Erythroblast (primary cell): ENCODE data around the gene BRF1.

ENCODE experiments used
- DNase-seq, 2 experiments: peaks; one replicate each; lab custom pipeline; 2025; lab: John Stamatoyannopoulos, UW
- GATA1 ChIP-seq: IDR thresholded peaks from 2 replicates; pipeline ENCODE4 v1.6.1; 2011; ENCODE audit warnings: low read depth, mild to moderate bottlenecking, control low read depth, low read length, moderate library complexity
- POLR2A ChIP-seq: IDR thresholded peaks from 2 replicates; pipeline ENCODE4 v1.6.1; 2011; ENCODE audit warnings: mild to moderate bottlenecking, low read length

BRF1 gene

DNA sequence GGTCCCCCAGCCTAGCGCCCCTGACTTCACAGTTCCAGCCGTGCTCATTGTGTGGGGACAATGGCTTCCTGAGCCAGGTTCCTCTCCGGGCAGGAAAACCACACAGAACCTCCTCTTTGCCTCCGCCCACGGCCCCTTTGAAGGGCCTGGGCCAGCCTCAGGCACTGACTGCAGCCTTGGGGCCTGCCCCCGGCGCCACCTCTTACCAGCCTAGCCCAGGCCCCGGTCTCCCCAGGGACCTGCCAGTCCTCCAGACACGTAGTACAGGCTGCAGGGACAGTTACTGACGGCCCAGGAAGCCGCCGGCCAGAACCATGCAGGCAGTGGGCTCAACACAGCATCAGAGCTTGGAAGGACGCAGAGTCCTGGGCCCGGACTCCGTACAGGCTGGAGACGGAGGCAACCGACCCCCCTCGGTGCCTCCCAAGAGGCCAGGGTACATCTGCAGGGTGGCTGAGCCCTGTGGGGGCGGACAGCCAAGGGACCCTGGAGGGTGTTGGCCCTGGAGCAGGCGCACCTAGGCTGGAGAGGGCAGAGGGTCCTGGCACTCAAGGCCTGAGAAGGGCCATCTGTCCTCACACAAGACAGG lies 98.8 kb downstream of the BRF1 start:
- DNase-seq, result no peak
- no peak for TF ChIP-seq POLR2A
- TF ChIP-seq GATA1, result no peak

DNA sequence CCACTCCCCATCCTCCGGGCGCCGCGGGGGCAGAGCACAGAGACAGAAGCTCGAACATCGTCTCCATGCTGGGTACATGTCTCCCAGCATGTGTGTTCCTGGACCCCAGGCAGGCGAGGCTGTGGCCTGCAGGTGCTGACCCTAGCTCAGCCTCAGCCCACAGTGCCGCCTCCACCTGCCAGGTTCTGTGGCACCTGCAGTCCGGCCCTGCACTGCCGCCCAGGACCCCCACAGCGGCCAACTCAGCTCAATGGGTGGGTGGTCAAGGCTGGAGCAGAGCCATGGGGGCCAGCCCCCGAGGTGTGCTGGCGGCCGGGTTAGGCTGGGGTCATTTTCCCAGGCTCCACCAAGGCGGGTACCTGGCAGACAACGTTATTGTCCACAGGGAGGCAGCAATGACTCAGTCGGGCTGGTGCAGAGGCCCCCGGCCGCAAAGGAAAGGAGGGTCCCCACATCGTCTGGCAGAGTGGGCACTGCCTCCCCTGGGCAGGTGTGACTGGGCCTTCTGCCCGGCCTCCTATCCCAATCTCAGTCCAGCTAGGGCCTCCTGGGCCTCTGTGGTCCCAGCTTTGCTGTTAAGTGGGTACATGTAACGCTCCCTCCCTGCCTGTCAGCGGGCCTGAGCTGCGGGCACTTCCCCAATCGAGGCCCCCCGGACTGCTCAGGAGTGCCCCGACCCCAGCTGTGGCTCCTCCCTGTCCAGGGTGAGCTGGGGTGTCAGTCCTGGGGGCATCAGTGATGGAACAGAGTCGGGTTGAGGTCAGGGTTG lies 99.5 kb downstream of the BRF1 start:
- DNase-seq, result no peak
- TF ChIP-seq POLR2A, result no peak
- TF ChIP-seq GATA1, result no peak

GRCh38 chr14:105200641-105201040 lies 100.2 kb downstream of the BRF1 start:
- no peak for DNase-seq
- TF ChIP-seq GATA1 (no peak), POLR2A (no peak)

DNA sequence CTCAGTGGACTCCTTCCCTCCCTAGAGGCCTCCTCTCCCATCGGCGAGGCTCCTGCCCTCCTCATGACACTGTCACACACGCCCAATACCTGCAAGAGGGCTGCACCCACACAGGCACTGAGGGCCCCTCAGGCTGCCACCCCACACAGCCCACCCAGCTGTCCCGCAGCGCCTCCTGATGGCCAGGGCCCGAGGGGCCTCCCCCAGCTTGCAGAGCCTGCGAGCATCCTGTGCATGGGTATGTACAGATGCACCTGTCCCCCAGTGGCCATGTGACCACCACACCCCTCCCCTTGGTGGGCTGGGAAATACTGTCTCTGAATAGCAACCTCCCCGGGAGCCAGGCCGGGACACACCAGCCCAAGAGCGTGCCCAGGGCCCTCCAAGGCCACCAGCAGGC lies 100.7 kb downstream of the BRF1 start:
- no peak for DNase-seq

DNA sequence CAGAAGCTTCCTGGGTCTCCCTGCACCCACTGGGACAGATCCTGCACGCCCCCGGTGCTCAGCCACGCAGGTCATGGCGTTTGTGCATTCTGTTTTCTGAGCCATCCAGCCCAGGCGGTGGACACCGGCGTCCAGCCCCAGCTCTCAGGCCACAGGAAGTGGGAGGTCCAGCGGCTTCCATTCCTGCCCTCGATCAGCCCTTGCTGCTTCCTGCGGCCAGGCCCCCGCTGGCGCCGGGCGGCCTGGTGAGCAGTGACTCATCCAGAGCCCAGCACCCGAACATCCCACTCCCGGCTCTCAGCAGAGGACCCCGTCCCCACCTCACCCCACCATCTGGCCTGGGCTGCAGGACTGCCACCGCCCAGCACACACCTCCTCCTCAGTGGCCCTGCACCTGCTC lies 101.7 kb downstream of the BRF1 start:
- DNase-seq, result no peak
- no peak for TF ChIP-seq POLR2A
- TF ChIP-seq GATA1, result no peak

More for the DNA sequence above, 100.7 kb downstream of the BRF1 start:
- TF ChIP-seq POLR2A (no peak), GATA1 (no peak)

DNA sequence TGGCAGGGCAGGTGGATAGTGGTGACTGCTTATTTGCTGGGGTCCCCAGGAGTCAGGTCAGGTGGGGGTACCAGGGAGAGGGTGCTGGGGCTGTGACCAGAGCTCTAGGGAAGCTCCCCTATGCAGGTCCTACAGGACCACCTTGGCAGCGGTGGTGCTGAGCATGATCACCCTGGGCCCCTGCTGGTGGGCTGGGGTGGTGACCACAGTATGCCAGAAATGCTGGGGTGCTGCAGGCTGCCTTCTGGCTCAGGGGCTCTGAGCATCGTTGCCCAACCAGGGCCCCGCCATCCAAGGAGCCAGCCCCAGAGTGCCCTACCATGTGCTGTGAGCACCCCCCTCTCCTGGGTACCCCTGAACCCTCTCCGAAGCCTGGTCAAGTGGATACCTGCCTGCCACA lies 102.2 kb downstream of the BRF1 start:
- no peak for DNase-seq
- TF ChIP-seq GATA1 (no peak), POLR2A (no peak)

- no peak for DNase-seq
Observed at GRCh38 chr14:105197211-105197641, 103.6 kb downstream of the BRF1 start.

DNA sequence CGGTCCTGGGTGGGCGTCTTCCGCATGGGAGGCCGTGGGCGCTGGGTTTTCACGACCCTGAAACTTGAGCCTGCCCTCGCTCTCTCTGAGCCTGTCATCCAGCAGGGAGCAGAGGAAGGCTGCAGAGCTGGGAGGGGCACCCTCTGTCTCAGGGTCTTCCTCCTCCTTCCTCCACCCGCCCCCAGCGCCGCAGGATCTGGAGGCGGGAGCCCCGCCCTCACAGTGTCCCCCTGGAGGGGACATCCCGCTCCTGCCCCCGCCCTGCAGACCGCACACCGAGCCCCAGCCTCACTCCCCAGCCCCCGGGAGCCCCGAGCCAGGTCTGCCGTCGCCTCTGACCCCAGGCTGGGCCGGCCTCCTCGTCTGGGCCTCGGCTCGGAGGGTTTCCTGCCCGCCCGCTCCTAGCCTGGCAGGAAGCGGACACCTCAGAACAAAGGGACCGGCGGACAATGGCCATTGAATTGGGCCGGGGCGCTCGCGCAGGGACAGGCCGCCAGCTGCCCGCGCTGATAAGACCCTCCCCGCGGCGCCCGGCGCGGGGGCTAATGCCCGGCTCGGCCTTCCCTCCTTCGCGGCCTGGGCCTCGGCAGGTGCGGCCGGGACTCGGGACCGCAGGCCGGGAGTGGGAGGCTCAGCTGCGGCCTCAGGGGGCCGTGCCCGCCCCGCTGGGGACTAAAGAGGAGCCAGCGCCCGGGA lies 104.4 kb downstream of the BRF1 start:
- no peak for DNase-seq
- TF ChIP-seq GATA1, result no peak
- TF ChIP-seq POLR2A, result no peak

More at GRCh38 chr14:105197211-105197641, 103.6 kb downstream of the BRF1 start:
- TF ChIP-seq POLR2A (no peak), GATA1 (no peak)

- no peak for TF ChIP-seq GATA1
- TF ChIP-seq POLR2A, result no peak
Observed at GRCh38 chr14:105195522-105196264, 105.1 kb downstream of the BRF1 start.

DNA sequence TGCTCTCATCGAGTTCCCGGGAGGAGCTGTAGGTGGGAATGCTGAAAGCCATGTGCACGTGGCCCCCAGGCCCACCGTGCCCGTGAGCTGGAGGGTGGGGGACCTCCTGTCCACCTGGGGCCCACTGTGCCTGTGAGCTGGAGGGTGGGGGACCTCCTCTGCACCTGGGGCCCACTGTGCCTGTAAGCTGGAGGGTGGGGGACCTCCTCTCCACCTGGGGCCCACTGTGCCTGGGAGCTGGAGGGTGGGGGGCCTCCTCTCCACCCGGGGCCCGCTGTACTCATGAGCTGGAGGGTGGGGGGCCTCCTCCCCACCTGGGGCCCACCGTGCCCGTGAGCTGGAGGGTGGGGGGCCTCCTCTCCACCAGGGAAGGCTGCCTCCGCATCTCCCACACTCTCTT lies 105.8 kb downstream of the BRF1 start:
- TF ChIP-seq POLR2A, result no peak
- TF ChIP-seq GATA1, result no peak
- DNase-seq, result no peak

More at GRCh38 chr14:105195522-105196264, 105.1 kb downstream of the BRF1 start:
- DNase-seq, result no peak

- no peak for DNase-seq
- TF ChIP-seq POLR2A, result no peak
- no peak for TF ChIP-seq GATA1
Observed at GRCh38 chr14:105193916-105194782, 106.7 kb downstream of the BRF1 start.

GRCh38 chr14:105192866-105193731 lies 107.7 kb downstream of the BRF1 start:
- TF ChIP-seq POLR2A (no peak), GATA1 (no peak)
- DNase-seq, result no peak
